LNCaP clone FGC (cell line): ENCODE results near the gene MAML3.

Source experiments
- DNase-seq: peaks from one replicate; pipeline ENCODE4 v3.0.0-alpha.2; 2011; ENCODE audit warnings: low read depth
- H3K4me3 ChIP-seq: 2 replicates; pipeline ENCODE4 v1.5.1; 2011; ENCODE audit warnings: mild to moderate bottlenecking, low read depth, low read length, control low read depth
- CTCF ChIP-seq: IDR thresholded peaks from 2 replicates; pipeline ENCODE4 v1.5.1; 2012; ENCODE audit warnings: mild to moderate bottlenecking; ENCODE audit not compliant: control insufficient read depth, insufficient read depth; ENCODE audit errors: extremely low read depth

Gene MAML3

GRCh38 chr4:140150886-140151698, 2.9 kb downstream of the MAML3 start:
- peak; percentile 87 for DNase-seq
- TF ChIP-seq CTCF, result peak; percentile 15; the same call in 1 of the 2 replicates

DNA sequence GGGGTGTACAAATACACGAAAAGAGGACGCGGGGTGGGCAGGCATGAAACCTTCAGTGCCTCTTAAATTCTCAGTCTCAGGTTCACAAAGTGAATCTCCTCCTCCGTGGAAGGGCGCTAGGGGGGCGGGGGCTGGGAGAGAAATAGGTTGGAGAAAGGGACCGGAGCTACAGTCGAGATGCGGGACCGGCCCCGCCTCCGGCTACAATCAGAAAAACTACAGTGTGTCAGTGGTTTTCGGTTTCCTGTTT, 3.4 kb downstream of the MAML3 start:
- peak; percentile 90 for DNase-seq
- peak overlapping the region; percentile 64 for H3K4me3 ChIP-seq
- TF ChIP-seq CTCF, result no peak

More at GRCh38 chr4:140150886-140151698, 2.9 kb downstream of the MAML3 start:
- H3K4me3 ChIP-seq, result peak overlapping the region; percentile 64

GRCh38 chr4:140149846-140150635, 3.9 kb downstream of the MAML3 start:
- DNase-seq, result no peak
- H3K4me3 ChIP-seq, result peak overlapping the region; percentile 64
- no peak for TF ChIP-seq CTCF

DNA sequence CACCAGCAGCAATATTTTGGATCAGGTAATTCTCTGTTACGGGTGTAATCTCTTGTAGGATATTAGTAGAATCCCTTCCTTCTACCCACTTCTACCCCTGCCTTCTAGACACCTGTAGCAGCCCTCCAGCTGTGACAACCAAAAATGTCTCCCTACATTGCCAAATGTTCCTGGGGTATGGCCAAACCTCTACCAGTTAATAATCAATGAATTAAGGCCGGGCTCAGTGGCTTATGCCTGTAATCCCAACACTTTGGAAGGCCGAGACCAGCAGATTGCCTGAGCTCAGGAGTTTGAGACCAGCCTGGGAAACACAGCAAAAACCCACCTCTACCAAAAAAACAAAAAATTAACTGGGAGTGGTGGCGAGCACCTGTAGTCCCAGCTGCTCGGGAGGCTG, 9.9 kb downstream of the MAML3 start:
- TF ChIP-seq CTCF, result no peak
- no peak for DNase-seq
- H3K4me3 ChIP-seq, result no peak overlapping the region

DNA sequence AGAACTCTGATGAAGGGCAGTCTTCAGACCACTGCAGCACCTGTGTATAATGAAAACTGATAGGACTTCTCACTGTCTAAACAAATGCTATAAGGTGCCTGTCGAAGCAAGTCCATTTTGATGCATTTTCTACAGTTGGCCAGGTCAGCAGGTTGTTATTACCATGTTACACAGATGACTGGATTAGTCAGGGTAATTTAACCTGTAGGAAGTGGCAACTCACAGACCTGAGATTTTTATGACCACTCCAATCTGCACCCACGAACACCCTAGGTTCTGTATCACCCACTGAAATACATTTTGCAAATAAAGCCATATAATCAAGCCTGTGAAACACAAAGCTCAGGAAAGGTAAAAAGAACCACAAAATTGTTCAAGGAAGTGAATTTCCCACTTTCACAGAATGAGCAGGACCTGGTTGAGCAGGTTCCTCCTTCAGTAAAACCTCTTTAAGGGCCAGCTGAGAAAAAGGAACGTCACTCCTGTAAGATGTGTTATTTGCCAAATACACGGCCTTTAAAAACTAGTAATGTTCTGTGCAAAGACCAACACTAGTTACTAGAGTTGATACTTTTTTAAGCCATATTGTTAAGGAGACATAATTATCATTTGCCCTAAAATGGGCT, 12.7 kb downstream of the MAML3 start:
- TF ChIP-seq CTCF, result no peak
- H3K4me3 ChIP-seq, result peak overlapping the region; percentile 43
- peak; percentile 88 for DNase-seq

DNA sequence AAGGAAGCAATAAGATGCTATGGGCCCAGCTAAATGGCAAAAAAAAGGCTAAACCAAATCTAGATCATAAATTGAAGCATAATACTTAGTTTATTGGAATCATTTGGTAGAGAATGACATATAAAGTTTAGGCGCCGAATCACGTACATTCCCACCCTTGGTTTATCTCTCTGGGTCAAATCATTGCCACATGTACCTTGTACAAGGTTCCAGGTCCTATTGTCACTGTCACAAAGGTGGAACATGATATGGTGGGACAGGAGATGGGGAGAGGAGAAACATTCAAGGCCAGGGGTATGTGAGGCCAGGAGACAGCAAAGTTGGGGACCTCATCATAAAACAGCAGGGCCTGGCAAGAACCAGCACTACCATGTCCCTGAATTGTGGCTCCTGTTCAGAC, 13.4 kb downstream of the MAML3 start:
- no peak for DNase-seq
- TF ChIP-seq CTCF, result no peak
- H3K4me3 ChIP-seq, result peak overlapping the region; percentile 43; the same call in 1 of the 2 replicates
